HEK293 (cell line): Measurements from ENCODE around the gene MYBPH.

Experiments used
- CTCF ChIA-PET: fragments of 350-600 bp; formaldehyde crosslinking; extraction: SDS; loops from one replicate; lab custom pipeline; 2021; ENCODE audit warnings: antibody characterized with exemption; lab: Yijun Ruan, JAX
- POLR2A ChIA-PET: fragments of 300-600 bp; formaldehyde crosslinking; extraction: SDS; loops from one replicate; lab custom pipeline; 2020; ENCODE audit warnings: antibody characterized with exemption, inconsistent platforms; lab: Yijun Ruan, JAX
- H3K27ac ChIP-seq: fragments of 200-500 bp; sonication (Bioruptor generic); 2 replicates; pipeline ENCODE4 v1.5.1; 2014; ENCODE audit warnings: low read depth, low read length, control low read depth, inconsistent platforms; ENCODE audit errors: extremely low read depth
- H3K36me3 ChIP-seq, 2 experiments: fragments of 200-500 bp in 1 of 2; sonication (Bioruptor generic) in 1 of 2; 1 replicate in 1 of 2; 2 replicates in 1 of 2; pipeline ENCODE4 v1.5.1; 2014 to 2017; ENCODE audit warnings: inconsistent platforms in 2 of 2, low read length in 2 of 2; ENCODE audit not compliant: control insufficient read depth in 2 of 2, insufficient read depth in 1 of 2
- H3K4me1 ChIP-seq: fragments of 200-500 bp; sonication (Bioruptor generic); 2 replicates; pipeline ENCODE4 v1.5.1; 2014; ENCODE audit warnings: mild to moderate bottlenecking, low read length, inconsistent platforms; ENCODE audit not compliant: control insufficient read depth, insufficient read depth
- H3K4me3 ChIP-seq: 2 replicates; pipeline ENCODE4 v1.5.1; 2011; ENCODE audit warnings: low read depth, mild to moderate bottlenecking, control low read depth, low read length, moderate library complexity
- H3K9me3 ChIP-seq: fragments of 200-500 bp; sonication (Bioruptor generic); 2 replicates; pipeline ENCODE4 v1.5.1; 2014; ENCODE audit warnings: low read depth, low read length, inconsistent platforms; ENCODE audit not compliant: control insufficient read depth, insufficient read depth
- ATF2 ChIP-seq: fragments of 450-650 bp; formaldehyde crosslinking; IDR thresholded peaks from 2 replicates; pipeline ENCODE4 v1.5.1; 2016; ENCODE audit warnings: missing biosample characterization, missing genetic modification characterization, low read depth
- BCL6B ChIP-seq: fragments of 450-650 bp; formaldehyde crosslinking; IDR thresholded peaks from 2 replicates; pipeline ENCODE4 v1.5.1; 2017; ENCODE audit warnings: missing biosample characterization, missing genetic modification characterization
- MZF1 ChIP-seq: fragments of 450-650 bp; formaldehyde crosslinking; IDR thresholded peaks from 2 replicates; pipeline ENCODE4 v1.5.1; 2017; ENCODE audit warnings: missing biosample characterization, missing genetic modification characterization, borderline replicate concordance
- REST ChIP-seq: fragments of 450-650 bp; formaldehyde crosslinking; IDR thresholded peaks from 2 replicates; pipeline ENCODE4 v1.5.1; 2016; ENCODE audit warnings: missing biosample characterization, missing genetic modification characterization
- TRIM28 ChIP-seq: IDR thresholded peaks from 2 replicates; pipeline ENCODE4 v1.6.1; 2011; ENCODE audit warnings: low read length, control low read depth, borderline replicate concordance
- ZBTB11 ChIP-seq: fragments of 450-650 bp; formaldehyde crosslinking; conservative IDR thresholded peaks from 2 replicates; pipeline ENCODE4 v1.5.1; 2016; ENCODE audit warnings: low read depth, missing biosample characterization, missing genetic modification characterization
- ZBTB17 ChIP-seq: fragments of 450-650 bp; formaldehyde crosslinking; IDR thresholded peaks from 2 replicates; pipeline ENCODE4 v1.5.1; 2016; ENCODE audit warnings: missing biosample characterization, missing genetic modification characterization
- ZBTB48 ChIP-seq: fragments of 450-650 bp; formaldehyde crosslinking; IDR thresholded peaks from 2 replicates; pipeline ENCODE4 v1.5.1; 2016; ENCODE audit warnings: missing biosample characterization, missing genetic modification characterization
- ZEB2 ChIP-seq: fragments of 450-650 bp; formaldehyde crosslinking; IDR thresholded peaks from 2 replicates; pipeline ENCODE4 v1.5.1; 2016; ENCODE audit warnings: missing biosample characterization, missing genetic modification characterization
- ZFP3 ChIP-seq: fragments of 450-650 bp; formaldehyde crosslinking; IDR thresholded peaks from 2 replicates; pipeline ENCODE4 v1.5.1; 2016; ENCODE audit warnings: low read depth, missing biosample characterization, missing genetic modification characterization
- ZFP37 ChIP-seq: fragments of 450-650 bp; formaldehyde crosslinking; IDR thresholded peaks from 2 replicates; pipeline ENCODE4 v1.5.1; 2016; ENCODE audit warnings: missing biosample characterization, missing genetic modification characterization
- ZNF248 ChIP-seq: fragments of 450-650 bp; formaldehyde crosslinking; IDR thresholded peaks from 2 replicates; pipeline ENCODE4 v1.5.1; 2017; ENCODE audit warnings: missing biosample characterization, missing genetic modification characterization
- ZNF416 ChIP-seq: fragments of 450-650 bp; formaldehyde crosslinking; IDR thresholded peaks from 2 replicates; pipeline ENCODE4 v1.5.1; 2016; ENCODE audit warnings: missing biosample characterization, missing genetic modification characterization
- ZNF513 ChIP-seq: fragments of 450-650 bp; IDR thresholded peaks from 2 replicates; pipeline ENCODE4 v1.5.1; 2018; ENCODE audit warnings: missing biosample characterization, missing genetic modification characterization
- ZNF529 ChIP-seq: fragments of 450-650 bp; formaldehyde crosslinking; IDR thresholded peaks from 2 replicates; pipeline ENCODE4 v1.5.1; 2017; ENCODE audit warnings: missing genetic modification characterization, missing biosample characterization; ENCODE audit not compliant: insufficient replicate concordance
- ZNF549 ChIP-seq: fragments of 450-650 bp; IDR thresholded peaks from 2 replicates; pipeline ENCODE4 v1.5.1; 2018; ENCODE audit warnings: missing biosample characterization, missing genetic modification characterization, mild to moderate bottlenecking, inconsistent platforms, moderate library complexity
- ZNF664 ChIP-seq: fragments of 450-650 bp; formaldehyde crosslinking; IDR thresholded peaks from 2 replicates; pipeline ENCODE4 v1.5.1; 2016; ENCODE audit warnings: missing biosample characterization, missing genetic modification characterization
- ZNF670 ChIP-seq: fragments of 450-650 bp; formaldehyde crosslinking; IDR thresholded peaks from 2 replicates; pipeline ENCODE4 v1.5.1; 2016; ENCODE audit warnings: missing biosample characterization, missing genetic modification characterization, low read depth
- ZNF701 ChIP-seq: fragments of 450-650 bp; formaldehyde crosslinking; IDR thresholded peaks from 2 replicates; pipeline ENCODE4 v1.5.1; 2016; ENCODE audit warnings: missing biosample characterization, missing genetic modification characterization
- ZNF777 ChIP-seq: fragments of 450-650 bp; formaldehyde crosslinking; IDR thresholded peaks from 2 replicates; pipeline ENCODE4 v1.5.1; 2017; ENCODE audit warnings: missing biosample characterization, missing genetic modification characterization, borderline replicate concordance
- ZNF792 ChIP-seq: fragments of 450-650 bp; formaldehyde crosslinking; IDR thresholded peaks from 2 replicates; pipeline ENCODE4 v1.5.1; 2016; ENCODE audit warnings: missing biosample characterization, missing genetic modification characterization

The MYBPH gene

GRCh38 chr1:203196371-203196770 is 20.7 kb upstream of the MYBPH start:
- Histone ChIP-seq H3K27ac (no peak overlapping the region), H3K9me3 (no peaks in the 10 kb centered on the region), H3K36me3 (no peaks in the 10 kb centered on the region), H3K4me3 (no peak overlapping the region), H3K4me1 (no peaks in the 10 kb centered on the region)
- CTCF ChIA-PET, result interaction anchor here (0.9 to 1.8 kb wide), 4 partner anchors 9 to 157 kb away, joined by 4 to 11 read pairs (median 8); no protein-coding TSS in a partner anchor
- POLR2A ChIA-PET, result no interaction called here
- TF ChIP-seq ZNF664 (tag by site-specific recombination) (no peak), ZBTB11 (tag by site-specific recombination) (no peak), REST (tag by site-specific recombination) (no peak), ZFP37 (no peak), ZNF792 (tag by site-specific recombination) (no peak)

GRCh38 chr1:203190949-203191348 is 15.3 kb upstream of the MYBPH start:
- Histone ChIP-seq H3K4me3 (no peak overlapping the region), H3K9me3 (no peaks in the 10 kb centered on the region), H3K4me1 (no peaks in the 10 kb centered on the region), H3K36me3 (no peaks in the 10 kb centered on the region), H3K27ac (no peak overlapping the region)
- CTCF ChIA-PET, result interaction anchor here (1.2 kb wide), 1 partner anchor 20 kb away, joined by 3 read pairs; no protein-coding TSS in a partner anchor
- POLR2A ChIA-PET, result no interaction called here
- no peak for TF ChIP-seq TRIM28
- TF ChIP-seq ATF2 (tag by site-specific recombination), result no peak
- TF ChIP-seq ZNF549 (tag by site-specific recombination), result no peak
- no peak for TF ChIP-seq ZNF701
- no peak for TF ChIP-seq ZBTB17
- no peak; the same call in 1 of the 2 replicates for TF ChIP-seq MZF1 (tag by site-specific recombination)
- TF ChIP-seq ZNF513 (tag by site-specific recombination), result no peak
- no peak for TF ChIP-seq ZNF416 (tag by site-specific recombination)
- TF ChIP-seq ZBTB48 (tag by site-specific recombination), result no peak
- TF ChIP-seq ZFP3 (tag by site-specific recombination), result 0 out of 2 replicates have a peak, but pooled peaks have one; percentile 31
- TF ChIP-seq ZEB2 (tag by site-specific recombination), result no peak
- no peak for TF ChIP-seq ZNF670 (tag by site-specific recombination)
- TF ChIP-seq ZNF529, result no peak
- TF ChIP-seq ZNF777 (tag by site-specific recombination), result no peak
- no peak for TF ChIP-seq ZNF248 (tag by site-specific recombination)
- no peak for TF ChIP-seq BCL6B (tag by site-specific recombination)
